DND-41 (cell line): ENCODE measurements around the gene ATAD3B.

Source experiments
- EZH2 ChIP-seq: IDR thresholded peaks from 3 replicates; pipeline ENCODE4 v1.6.1; 2012; ENCODE audit warnings: borderline replicate concordance, low read depth, mild to moderate bottlenecking, moderate library complexity, low read length, inconsistent platforms; ENCODE audit not compliant: severe bottlenecking
- TF ChIP-seq, protein P1 (sequence below): IDR thresholded peaks from 2 replicates; pipeline ENCODE4 v1.5.1; 2012; ENCODE audit warnings: borderline replicate concordance, low read length, moderate library complexity, mild to moderate bottlenecking; ENCODE audit not compliant: poor library complexity, severe bottlenecking; ENCODE audit errors: extremely low read depth

- TF ChIP-seq, protein P1, sequence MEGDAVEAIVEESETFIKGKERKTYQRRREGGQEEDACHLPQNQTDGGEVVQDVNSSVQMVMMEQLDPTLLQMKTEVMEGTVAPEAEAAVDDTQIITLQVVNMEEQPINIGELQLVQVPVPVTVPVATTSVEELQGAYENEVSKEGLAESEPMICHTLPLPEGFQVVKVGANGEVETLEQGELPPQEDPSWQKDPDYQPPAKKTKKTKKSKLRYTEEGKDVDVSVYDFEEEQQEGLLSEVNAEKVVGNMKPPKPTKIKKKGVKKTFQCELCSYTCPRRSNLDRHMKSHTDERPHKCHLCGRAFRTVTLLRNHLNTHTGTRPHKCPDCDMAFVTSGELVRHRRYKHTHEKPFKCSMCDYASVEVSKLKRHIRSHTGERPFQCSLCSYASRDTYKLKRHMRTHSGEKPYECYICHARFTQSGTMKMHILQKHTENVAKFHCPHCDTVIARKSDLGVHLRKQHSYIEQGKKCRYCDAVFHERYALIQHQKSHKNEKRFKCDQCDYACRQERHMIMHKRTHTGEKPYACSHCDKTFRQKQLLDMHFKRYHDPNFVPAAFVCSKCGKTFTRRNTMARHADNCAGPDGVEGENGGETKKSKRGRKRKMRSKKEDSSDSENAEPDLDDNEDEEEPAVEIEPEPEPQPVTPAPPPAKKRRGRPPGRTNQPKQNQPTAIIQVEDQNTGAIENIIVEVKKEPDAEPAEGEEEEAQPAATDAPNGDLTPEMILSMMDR, result no peak
- TF ChIP-seq EZH2, result no peak
Measured at GRCh38 chr1:1539310-1540089, 67.9 kb downstream of the ATAD3B start.
